Stimulated activated CD4-positive, alpha-beta T cell treated with anti-CD3 and anti-CD28 coated beads, Interleukin-15, amount 100 ng/mL, for 48 hours (primary cell): ENCODE data around the gene FCHSD2.

Experiments used
- DNase-seq, 2 donors: peaks; one replicate each; pipeline ENCODE4 v3.0.0-alpha.2; 2020; ENCODE audit warnings: low read depth in 2 of 2

FCHSD2 gene

DNA sequence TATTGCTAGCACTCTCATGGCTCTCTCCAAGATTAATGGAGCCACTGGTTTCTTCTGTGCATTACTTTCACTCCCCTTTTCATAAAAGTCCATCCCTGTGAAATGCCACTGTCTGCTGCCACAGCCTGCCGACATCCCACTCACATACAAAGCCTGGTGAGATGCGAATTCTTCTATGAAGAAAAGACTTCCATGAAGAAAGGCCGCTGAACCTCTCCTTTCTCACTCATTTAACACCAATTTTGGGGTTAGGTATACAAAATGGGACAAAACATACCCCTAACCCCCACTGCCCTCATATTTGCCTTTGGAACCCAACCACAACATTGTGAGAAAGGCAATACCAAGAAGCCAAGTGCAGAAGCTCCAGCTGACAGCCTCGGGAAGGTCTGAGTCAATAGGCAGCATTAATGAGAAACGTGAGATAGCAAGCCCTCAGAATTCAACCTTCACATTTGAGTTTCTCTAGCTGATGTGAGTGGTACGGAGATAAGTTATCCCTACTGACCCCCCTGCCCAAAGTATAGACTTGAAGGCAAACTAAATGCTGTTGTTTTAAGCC is 171.5 kb downstream of the FCHSD2 start:
- peak in 1 of 2 donors; percentile 10 for DNase-seq

GRCh38 chr11:72969894-72970335 is 172.2 kb downstream of the FCHSD2 start:
- DNase-seq: no peak

DNA sequence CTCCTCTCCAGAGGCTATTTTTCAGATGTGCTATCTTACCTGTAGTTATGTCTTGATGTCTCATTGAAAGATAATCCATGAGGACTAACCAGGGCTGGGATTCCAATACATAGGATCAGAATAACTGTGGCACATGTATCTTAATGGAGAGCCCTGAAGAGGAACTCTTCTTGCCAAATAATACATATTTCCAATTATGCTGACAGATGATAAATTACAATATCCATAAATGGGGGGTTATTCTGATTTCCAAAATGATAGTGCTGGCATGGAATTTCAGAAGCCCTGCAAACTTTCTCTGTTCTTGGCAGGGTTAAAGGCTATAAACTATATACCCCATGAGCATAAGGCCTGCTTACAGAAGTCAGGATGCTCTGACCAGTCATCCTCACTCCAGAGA is 173.7 kb downstream of the FCHSD2 start:
- DNase-seq: no peak

GRCh38 chr11:72965672-72966071 is 176.4 kb downstream of the FCHSD2 start:
- no peak for DNase-seq

DNA sequence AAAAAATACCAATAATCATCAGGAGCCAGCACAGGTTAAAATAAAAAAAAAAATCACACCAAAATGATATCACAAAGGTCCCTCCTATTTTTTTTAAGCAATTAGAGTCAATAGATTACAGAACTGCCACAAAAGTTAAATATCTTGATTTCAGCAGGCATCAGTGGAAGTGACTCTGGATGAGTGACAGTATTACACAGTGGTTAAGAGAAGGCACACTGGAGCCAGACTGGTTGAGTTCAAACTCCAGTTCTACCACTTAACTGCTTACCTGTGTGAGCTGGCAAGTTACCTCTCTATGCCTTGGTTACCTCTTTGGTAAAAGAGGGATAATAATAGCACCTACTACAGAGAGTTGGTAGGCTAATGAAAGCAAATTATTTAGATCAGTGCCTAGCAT is 179.4 kb downstream of the FCHSD2 start:
- DNase-seq: no peak

- DNase-seq: no peak
Measured at GRCh38 chr11:72962084-72962483, 180.0 kb downstream of the FCHSD2 start.

- no peak for DNase-seq
Measured at GRCh38 chr11:72959998-72960731, 182.0 kb downstream of the FCHSD2 start.

DNA sequence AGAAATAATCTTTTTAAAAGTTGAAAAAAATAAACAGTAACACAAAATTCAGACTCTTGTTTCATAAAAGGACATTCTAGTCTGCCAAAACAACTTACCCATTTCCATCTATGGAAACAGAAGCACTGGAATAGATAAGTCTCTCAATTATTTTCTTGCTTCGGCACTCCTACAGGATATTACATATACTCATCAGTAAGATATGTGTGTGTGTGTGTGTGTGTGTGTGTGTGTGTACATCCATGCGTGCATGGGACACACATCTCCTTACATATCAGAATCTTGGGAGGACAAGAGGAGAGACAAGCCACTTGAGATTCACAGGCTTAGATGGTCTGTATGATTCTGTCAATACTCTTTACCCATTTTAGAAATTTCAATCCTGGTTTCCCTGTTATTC is 183.3 kb downstream of the FCHSD2 start:
- DNase-seq: no peak

- DNase-seq: no peak
Measured at GRCh38 chr11:72955466-72955865, 186.7 kb downstream of the FCHSD2 start.

DNA sequence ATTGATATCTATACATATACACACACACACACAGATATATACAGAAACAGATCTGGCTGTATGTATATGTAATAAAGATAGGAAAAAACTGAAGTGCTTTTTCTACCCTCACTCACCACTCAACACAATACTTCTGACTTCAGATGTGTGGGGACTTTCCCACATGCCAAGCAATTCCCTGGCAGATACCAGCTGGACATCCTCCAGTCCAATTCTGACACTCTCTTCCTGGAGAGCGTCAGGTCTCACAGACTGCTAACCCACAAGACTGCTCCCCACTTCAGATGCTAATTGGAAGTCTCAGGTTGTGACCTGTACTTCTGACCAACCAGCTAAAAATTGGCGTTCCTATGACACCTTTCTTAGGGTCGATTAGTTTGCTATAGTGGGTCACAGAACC is 187.3 kb downstream of the FCHSD2 start:
- DNase-seq: no peak

GRCh38 chr11:72953637-72954036 is 188.5 kb downstream of the FCHSD2 start:
- DNase-seq: no peak

- no peak for DNase-seq
Measured at GRCh38 chr11:72951888-72952287, 190.2 kb downstream of the FCHSD2 start.

DNA sequence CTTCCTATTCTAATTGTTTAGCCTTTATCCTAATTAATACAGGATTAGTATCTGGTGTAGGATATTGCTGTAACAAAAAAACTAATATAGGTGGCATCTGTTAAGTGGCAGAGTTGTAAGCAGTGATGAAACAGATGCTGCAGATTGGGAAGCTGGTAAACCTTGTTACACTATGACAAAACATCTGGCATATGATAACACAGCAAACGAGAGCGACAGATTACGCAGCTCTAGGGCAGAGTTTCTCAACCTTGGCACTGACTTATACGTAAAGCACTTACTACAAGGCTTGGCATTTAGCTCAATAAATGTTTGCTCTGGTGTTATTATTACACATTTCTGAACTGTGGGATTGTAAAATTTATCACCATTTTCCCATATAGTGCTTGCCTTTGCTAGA is 190.9 kb downstream of the FCHSD2 start:
- DNase-seq: no peak

DNA sequence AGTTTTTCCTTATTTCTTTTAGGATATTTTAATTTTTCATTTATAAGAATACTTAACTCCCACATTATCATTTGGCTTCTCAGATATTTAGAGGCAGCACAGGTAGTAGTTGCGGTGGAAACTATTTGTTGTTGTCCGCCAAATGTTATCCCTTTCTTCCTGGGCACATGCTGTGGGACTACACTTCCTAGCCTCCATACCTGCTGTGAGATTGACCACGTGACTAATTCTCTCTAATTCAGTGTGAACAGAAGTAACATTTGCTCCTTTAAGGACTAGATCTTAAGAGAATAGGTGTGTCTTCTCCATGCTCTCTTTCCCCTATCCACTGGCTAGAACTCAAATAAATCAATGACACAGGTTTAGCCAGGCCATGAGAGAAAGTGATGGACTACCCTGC is 191.4 kb downstream of the FCHSD2 start:
- DNase-seq: no peak

DNA sequence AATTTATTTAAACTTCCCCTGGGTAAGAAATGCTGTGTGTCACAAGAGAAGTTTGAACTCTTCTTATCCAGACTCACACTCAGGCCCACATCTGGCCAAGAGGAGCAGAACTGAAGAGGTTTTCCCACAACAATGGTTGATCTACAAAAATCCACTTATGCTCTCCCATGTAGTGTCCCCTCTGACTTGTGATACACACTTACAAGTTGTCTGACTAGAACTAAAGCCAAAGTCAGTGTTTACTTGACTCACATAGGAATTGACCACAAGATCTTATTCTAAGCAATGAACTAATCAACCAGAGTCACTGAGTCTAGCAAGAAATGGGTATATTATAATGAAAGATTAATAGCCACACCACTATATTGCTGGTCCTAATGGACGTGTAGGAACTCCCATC is 194.9 kb downstream of the FCHSD2 start:
- no peak for DNase-seq

DNA sequence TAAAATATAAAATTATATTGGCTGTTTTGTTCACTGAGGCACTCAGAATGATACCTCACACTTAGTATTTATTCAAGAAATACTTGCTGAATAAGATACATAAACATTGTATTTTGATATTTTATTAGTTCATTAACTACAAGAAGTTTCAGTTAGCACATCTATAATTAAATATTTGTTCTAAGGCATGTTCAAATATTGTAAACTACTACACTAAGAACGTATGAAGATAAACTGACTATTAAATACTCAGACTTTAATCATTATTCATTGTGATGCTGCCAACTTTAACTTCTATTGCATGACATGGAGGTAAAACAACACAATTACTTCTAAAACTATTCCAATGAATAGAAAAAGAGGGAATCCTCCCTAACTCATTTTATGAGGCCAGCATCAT is 198.5 kb downstream of the FCHSD2 start:
- no peak for DNase-seq

DNA sequence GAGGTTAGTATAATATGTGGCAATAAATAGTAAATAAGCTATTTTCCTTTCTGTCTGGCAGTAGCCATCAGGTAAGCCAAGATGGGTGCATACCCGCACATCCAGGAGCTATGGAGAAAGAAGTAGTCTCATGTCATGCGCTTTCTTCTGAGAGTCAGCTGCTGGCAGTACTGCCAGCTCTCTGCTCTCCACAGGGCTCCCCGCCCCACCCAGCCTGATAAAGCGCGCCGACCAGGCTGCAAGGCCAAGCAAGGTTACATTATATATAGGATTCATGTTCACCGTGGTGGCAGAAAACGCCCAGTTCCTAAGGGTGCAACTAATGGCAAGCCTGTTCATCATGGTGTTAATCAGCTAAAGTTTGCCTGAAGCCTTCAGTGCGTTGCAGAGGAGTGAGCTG is 201.7 kb downstream of the FCHSD2 start:
- no peak for DNase-seq

DNA sequence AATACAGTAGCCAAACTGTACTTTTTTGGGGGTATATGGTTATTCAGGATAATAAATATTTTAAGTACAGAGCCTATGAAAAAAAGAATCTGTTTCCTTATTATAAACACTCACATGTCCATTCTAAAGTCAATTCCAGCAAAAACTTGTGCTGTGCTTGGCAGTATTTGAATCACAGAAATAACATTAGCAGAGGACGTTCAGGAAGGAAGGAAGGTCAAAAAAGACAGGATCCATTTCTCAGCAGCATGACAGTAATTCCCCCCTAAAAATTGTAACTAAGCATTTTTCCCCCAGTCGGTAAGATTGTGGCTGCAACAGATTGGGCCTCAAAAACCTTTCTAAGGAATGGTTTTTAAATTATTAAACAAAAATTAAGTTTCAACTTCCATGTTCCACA is 203.1 kb downstream of the FCHSD2 start:
- DNase-seq: no peak

- DNase-seq: no peak
Measured at GRCh38 chr11:72937439-72937838, 204.7 kb downstream of the FCHSD2 start.

DNA sequence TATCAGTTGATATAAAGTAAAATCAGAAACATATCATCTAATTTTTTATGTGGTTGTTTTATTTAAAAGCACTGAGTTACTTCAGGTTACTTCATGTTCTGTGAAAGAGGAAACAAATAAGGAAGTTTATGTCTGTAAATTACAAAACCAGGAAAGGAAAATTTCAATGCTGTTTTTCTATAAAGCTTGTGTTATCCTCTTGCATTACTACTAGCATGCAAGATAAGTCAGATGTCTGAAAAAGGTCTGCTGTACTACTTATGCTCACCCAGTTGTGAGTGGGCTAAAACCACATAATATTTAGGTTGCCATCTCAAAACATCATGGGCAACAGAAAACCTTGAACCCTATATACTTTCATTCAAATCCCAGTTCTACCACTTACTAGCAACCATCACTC is 206.4 kb downstream of the FCHSD2 start:
- no peak for DNase-seq

DNA sequence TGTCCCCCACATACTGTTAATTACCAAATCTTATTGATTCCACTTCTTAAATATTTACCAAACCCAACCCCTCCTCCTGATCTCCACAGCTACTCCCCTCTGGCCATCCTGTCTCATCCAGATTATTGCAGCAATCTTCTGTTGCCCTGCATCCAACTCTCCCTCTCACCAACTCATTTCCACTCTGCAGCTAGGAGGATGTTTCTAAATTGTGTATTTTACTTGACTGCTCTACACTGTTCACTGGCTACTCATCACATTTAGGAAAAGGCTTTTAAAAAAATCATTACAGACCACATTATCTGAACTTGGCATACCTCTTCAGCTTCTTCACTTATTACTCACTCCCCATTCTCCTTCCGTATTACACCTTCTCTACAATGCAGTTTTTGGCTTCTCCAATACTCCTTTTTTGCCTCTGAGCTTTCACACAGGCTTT is 210.0 kb downstream of the FCHSD2 start:
- DNase-seq: no peak

DNA sequence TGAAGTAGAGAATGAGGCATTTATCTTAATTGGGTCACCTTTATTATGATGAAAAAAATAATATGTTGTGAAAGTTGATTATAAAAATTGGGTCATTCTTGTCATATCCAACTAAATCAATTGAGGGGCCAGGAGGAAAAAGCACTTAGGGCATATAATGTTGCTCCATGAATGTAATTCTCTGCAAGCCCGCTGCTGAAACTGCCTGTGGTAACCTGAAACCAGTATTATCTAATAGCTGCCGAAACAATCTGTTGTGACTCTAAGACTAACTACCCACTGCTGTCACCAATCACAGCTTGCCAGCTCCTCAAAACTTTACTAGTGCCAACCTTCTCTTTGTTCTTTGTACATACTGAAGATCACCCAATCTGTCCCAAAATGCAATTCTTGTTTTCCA is 212.1 kb downstream of the FCHSD2 start:
- DNase-seq: no peak

DNA sequence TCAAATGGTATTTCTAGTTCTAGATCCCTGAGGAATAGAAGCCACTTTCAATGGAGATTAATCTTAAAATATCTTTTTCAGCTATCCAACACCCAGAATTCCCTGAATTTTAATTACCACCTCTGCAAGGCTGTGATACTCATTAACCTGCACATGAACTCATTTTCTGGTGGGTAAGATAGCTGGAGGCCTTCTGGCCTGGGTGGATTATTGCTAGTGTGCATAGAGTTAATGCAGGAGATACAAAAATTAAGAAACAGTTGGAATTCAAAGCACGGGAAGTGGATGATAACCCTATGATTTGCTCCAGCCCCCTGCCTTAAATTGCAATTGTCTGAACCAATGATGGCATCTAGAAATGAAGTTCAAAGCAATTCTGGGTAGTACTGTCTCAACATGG is 212.9 kb downstream of the FCHSD2 start:
- DNase-seq: no peak

DNA sequence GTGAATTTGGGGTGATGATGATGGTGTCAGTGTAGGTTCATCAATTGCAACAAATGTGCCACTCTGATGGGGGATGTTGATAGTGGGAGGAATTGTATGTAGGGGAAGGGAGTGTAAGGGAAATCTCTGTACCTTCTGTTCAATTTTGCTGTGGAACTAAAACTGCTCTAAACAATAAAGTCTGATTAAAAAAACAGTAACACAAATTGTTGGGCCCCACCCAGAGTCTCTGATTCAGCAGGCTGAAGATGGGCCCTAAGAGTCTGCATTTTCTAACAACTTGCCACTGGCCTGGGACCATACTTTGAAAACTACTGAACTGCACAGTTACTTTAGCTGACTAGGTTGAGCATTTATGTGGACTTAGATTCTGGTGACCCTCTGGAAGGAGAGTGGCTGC is 214.7 kb downstream of the FCHSD2 start:
- DNase-seq: no peak
